Fibroblast of lung (primary cell): Measurements from ENCODE around the gene SGCA.

Experiments
- EZH2 ChIP-seq: IDR thresholded peaks from 2 replicates; pipeline ENCODE4 v1.5.1; 2012; ENCODE audit warnings: low read length, control low read depth, mild to moderate bottlenecking; ENCODE audit errors: missing control alignments
- TF ChIP-seq, protein P1 (sequence below), 2 donors: IDR thresholded peaks in 1 of 2; conservative IDR thresholded peaks in 1 of 2; 1 replicate in 1 of 2; 2 replicates in 1 of 2; pipeline ENCODE4 v1.5.1; 2011 to 2012; ENCODE audit warnings: low read length in 2 of 2, control low read depth in 1 of 2, inconsistent platforms in 1 of 2, low read depth in 1 of 2, mild to moderate bottlenecking in 1 of 2

DNA sequence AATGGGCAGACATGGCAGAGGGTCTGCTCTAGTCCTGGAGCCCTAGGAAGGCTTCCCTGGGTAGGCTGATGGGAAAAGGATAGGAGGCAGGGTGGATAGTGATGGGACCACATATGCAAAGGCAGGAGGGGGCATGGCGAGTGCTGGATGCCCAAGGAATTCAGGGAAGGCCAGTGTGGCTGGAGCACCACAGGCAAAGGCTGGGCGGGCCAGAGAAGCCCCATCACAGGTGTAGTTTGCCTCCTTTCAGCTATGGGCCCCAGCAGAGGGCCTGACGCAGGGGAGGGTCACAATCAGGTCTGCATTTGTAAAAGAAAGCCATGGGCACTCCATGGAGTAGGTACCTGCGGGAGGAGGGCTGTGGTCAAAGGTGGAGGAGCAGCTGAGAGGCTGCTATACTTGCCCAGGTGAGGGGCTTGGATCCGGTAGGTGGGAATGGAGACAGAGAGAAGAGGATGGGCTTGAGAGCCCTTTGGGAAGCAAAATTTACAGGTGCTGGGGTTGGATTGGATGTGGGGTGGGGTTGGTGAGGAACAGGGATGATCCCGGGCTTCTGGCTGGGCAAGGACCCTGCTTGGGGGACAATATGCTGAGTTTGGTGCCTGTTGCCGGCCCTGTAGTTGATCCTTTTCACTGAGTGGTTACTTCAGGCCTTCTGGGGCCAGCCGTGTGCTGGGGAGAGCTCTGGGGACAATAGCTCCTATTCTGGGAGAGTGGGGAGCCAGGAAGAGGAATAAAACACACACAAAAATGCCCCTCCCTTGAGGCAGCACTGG, 42.2 kb downstream of the SGCA start:
- TF ChIP-seq, protein P1, sequence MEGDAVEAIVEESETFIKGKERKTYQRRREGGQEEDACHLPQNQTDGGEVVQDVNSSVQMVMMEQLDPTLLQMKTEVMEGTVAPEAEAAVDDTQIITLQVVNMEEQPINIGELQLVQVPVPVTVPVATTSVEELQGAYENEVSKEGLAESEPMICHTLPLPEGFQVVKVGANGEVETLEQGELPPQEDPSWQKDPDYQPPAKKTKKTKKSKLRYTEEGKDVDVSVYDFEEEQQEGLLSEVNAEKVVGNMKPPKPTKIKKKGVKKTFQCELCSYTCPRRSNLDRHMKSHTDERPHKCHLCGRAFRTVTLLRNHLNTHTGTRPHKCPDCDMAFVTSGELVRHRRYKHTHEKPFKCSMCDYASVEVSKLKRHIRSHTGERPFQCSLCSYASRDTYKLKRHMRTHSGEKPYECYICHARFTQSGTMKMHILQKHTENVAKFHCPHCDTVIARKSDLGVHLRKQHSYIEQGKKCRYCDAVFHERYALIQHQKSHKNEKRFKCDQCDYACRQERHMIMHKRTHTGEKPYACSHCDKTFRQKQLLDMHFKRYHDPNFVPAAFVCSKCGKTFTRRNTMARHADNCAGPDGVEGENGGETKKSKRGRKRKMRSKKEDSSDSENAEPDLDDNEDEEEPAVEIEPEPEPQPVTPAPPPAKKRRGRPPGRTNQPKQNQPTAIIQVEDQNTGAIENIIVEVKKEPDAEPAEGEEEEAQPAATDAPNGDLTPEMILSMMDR (conservative IDR thresholded peaks at IDR 0.05 in 1 of 2, IDR thresholded peaks at IDR 0.05 in 1 of 2; ENCODE audit: low read depth in 1 of 2, low read length in 2 of 2), result no peak
- TF ChIP-seq EZH2, result no peak
